Measurements from ENCODE around the gene PITX1. TPM values are rescaled to one million over a fixed set of nuclear protein-coding genes. Genes with fewer than 3 reads are reported as not detected.

The PITX1 gene
- total and polyA plus RNA-seq, 2 donors (not counting 1 experiment from before 2014, with no cell fraction given), result 0.13 TPM; not detected in 1

DNA sequence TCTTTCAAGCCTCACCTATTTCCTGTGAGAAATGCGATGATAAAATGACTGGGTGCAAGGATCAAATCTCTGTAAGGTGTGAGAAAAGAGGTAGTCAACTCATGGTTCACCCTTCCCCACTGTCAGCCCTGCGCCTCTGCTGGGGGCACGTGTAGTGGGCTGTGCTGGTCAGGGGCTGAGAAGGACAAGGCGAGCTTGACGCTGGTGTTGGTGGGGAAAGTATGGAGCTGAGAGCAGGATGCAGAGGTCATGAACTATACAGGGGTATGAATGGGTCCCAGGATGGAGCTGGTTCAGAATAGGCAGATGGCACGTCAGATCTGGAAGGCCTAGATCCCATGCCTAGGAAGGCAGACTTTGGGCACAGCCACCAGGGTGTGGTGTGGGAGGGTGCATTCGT is 20.6 kb downstream of the PITX1 start:
- no peak overlapping the region for H3K27ac Mint-ChIP-seq
- Histone ChIP-seq H3K27ac (ENCODE audit: low read length in 2 of 2) (no peak overlapping the region), H3K36me3 (replicated peaks in 1 of 2; ENCODE audit: control extremely low read depth in 1 of 2, control insufficient read depth in 1 of 2, extremely low read depth in 1 of 2, insufficient read depth in 2 of 2, low read length in 1 of 2) (no peaks in the 10 kb centered on the region), H3K79me2 (ENCODE audit: control insufficient read depth, insufficient read depth, low read length) (no peaks in the 10 kb centered on the region), H3K9ac (ENCODE audit: low read length) (no peak overlapping the region), H3K27me3 (replicated peaks in 1 of 4; ENCODE audit: control extremely low read depth in 1 of 4, control insufficient read depth in 3 of 4, insufficient read depth in 4 of 4, low read length in 3 of 4) (peaks cover 0 to 4% (median 0%) of the 10 kb centered on the region in 4 experiments), H3K4me3 (ENCODE audit: control extremely low read depth in 1 of 5, extremely low read depth in 1 of 5, insufficient read depth in 1 of 5, low read depth in 2 of 5, low read length in 4 of 5) (no peak overlapping the region), H3K4me1 (ENCODE audit: control insufficient read depth in 2 of 2, insufficient read depth in 2 of 2, low read length in 2 of 2) (no peaks in the 10 kb centered on the region), H4K20me1 (ENCODE audit: control insufficient read depth, insufficient read depth, low read length, poor library complexity, severe bottlenecking) (no peaks in the 10 kb centered on the region), H3K4me2 (replicated peaks; ENCODE audit: low read depth, low read length, poor library complexity, severe bottlenecking) (no peak overlapping the region), H3K9me3 (ENCODE audit: control extremely low read depth in 1 of 3, control insufficient read depth in 2 of 3, insufficient read depth in 1 of 3, low read length in 2 of 3) (no peaks in the 10 kb centered on the region), H2AFZ (ENCODE audit: insufficient read depth, low read depth, low read length, poor library complexity, severe bottlenecking) (no peak overlapping the region)
- no peak overlapping the region for H3K4me3 Mint-ChIP-seq
- ATAC-seq (ENCODE audit: low read depth) (no peak), DNase-seq (no peak)
- POLR2A ChIA-PET, result no interaction called here
- TF ChIP-seq, protein P1, sequence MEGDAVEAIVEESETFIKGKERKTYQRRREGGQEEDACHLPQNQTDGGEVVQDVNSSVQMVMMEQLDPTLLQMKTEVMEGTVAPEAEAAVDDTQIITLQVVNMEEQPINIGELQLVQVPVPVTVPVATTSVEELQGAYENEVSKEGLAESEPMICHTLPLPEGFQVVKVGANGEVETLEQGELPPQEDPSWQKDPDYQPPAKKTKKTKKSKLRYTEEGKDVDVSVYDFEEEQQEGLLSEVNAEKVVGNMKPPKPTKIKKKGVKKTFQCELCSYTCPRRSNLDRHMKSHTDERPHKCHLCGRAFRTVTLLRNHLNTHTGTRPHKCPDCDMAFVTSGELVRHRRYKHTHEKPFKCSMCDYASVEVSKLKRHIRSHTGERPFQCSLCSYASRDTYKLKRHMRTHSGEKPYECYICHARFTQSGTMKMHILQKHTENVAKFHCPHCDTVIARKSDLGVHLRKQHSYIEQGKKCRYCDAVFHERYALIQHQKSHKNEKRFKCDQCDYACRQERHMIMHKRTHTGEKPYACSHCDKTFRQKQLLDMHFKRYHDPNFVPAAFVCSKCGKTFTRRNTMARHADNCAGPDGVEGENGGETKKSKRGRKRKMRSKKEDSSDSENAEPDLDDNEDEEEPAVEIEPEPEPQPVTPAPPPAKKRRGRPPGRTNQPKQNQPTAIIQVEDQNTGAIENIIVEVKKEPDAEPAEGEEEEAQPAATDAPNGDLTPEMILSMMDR (IDR thresholded peaks at IDR 0.05), result no peak
- TF ChIP-seq EZH2 (IDR thresholded peaks at IDR 0.05; ENCODE audit: borderline replicate concordance, insufficient read depth, low read depth, low read length, poor library complexity, severe bottlenecking), result no peak
- 94% methylated on average over 6 of the region's 7 CpGs for WGBS (ENCODE audit: insufficient coverage)
- intact Hi-C loops (cut with micrococcal nuclease), result no loop called here
- CTCF ChIA-PET, result no interaction called here
- H3K4me1 Mint-ChIP-seq, result no peaks in the 10 kb centered on the region
- H3K9me3 Mint-ChIP-seq (ENCODE audit: insufficient read depth), result no peaks in the 10 kb centered on the region
- H3K27me3 Mint-ChIP-seq, result peaks cover 12% of the 10 kb centered on the region

DNA sequence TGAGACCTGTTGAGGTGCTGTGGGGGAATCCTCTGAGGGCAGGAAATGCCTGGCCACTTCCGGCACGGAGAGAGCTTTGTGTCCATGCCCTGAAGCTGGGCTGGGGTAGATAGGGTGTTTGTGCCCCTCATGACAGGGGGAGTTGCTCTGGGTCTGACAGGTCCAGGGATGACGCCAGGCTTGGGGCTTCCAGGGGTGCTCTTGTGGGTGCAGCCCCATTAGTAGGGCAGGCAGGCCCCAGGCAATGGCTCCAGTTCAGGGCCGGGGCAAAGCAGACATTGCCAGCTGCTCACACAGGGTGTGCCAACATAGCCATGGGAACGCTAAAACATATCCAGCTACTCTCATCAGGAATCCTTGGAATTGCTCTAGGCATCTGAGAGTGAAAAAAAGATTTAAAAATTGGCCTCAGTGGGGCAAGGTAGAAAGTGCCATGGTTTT is 21.1 kb downstream of the PITX1 start:
- ATAC-seq (ENCODE audit: low read depth), result no peak
- intact Hi-C loops (cut with micrococcal nuclease), result no loop called here
- H3K27ac ChIP-seq (ENCODE audit: low read length in 2 of 2), result no peak overlapping the region
- no peak overlapping the region for H2AFZ ChIP-seq (ENCODE audit: insufficient read depth, low read depth, low read length, poor library complexity, severe bottlenecking)
- TF ChIP-seq EZH2 (IDR thresholded peaks at IDR 0.05; ENCODE audit: borderline replicate concordance, insufficient read depth, low read depth, low read length, poor library complexity, severe bottlenecking), result no peak
- TF ChIP-seq, protein P1 (IDR thresholded peaks at IDR 0.05), result no peak
- 93% methylated on average over 3 of the region's 5 CpGs for WGBS (ENCODE audit: insufficient coverage)
- ChIA-PET POLR2A (no interaction called here), CTCF (no interaction called here)
- no peaks in the 10 kb centered on the region for H4K20me1 ChIP-seq (ENCODE audit: control insufficient read depth, insufficient read depth, low read length, poor library complexity, severe bottlenecking)
- no peak overlapping the region for H3K4me2 ChIP-seq (replicated peaks; ENCODE audit: low read depth, low read length, poor library complexity, severe bottlenecking)
- Mint-ChIP-seq H3K4me1 (no peaks in the 10 kb centered on the region), H3K9me3 (ENCODE audit: insufficient read depth) (no peaks in the 10 kb centered on the region), H3K27me3 (peaks cover 8% of the 10 kb centered on the region), H3K27ac (no peak overlapping the region), H3K4me3 (no peak overlapping the region)
- H3K9me3 ChIP-seq (ENCODE audit: control extremely low read depth in 1 of 3, control insufficient read depth in 2 of 3, insufficient read depth in 1 of 3, low read length in 2 of 3), result no peaks in the 10 kb centered on the region
- no peak for DNase-seq
- H3K4me3 ChIP-seq (ENCODE audit: control extremely low read depth in 1 of 5, extremely low read depth in 1 of 5, insufficient read depth in 1 of 5, low read depth in 2 of 5, low read length in 4 of 5), result no peak overlapping the region
- no peaks in the 10 kb centered on the region for H3K79me2 ChIP-seq (ENCODE audit: control insufficient read depth, insufficient read depth, low read length)
- no peaks in the 10 kb centered on the region for H3K36me3 ChIP-seq (replicated peaks in 1 of 2; ENCODE audit: control extremely low read depth in 1 of 2, control insufficient read depth in 1 of 2, extremely low read depth in 1 of 2, insufficient read depth in 2 of 2, low read length in 1 of 2)
- H3K4me1 ChIP-seq (ENCODE audit: control insufficient read depth in 2 of 2, insufficient read depth in 2 of 2, low read length in 2 of 2), result no peaks in the 10 kb centered on the region
- H3K27me3 ChIP-seq (replicated peaks in 1 of 4; ENCODE audit: control extremely low read depth in 1 of 4, control insufficient read depth in 3 of 4, insufficient read depth in 4 of 4, low read length in 3 of 4), result peaks cover 0 to 4% (median 0%) of the 10 kb centered on the region in 4 experiments
- H3K9ac ChIP-seq (ENCODE audit: low read length), result no peak overlapping the region
